Body of pancreas (tissue), 4 donors: Measurements from ENCODE around the gene PNPLA7. TPM values are rescaled to one million over a fixed set of nuclear protein-coding genes. Genes with fewer than 3 reads are reported as not detected.
A peak's percentile ranks its signal among the peaks of the same experiment; 100 is the strongest.
"Not testable (repeated sequence)": the region's sequence is repeated elsewhere in the genome, so short reads cannot be mapped to it uniquely, and the experiment has no call there.

Experiments
- ATAC-seq: fragments of 150-250 bp; one replicate; pipeline ENCODE4 v1.9.1; 2016
- DNase-seq, 4 donors: peaks; one replicate each; pipeline ENCODE4 v3.0.0-alpha.2; 2019
- H3K27ac ChIP-seq, 4 donors: fragments of 200-600 bp; sonication (generic); 1 replicate in 3 of 4; 2 replicates in 1 of 4; pipeline versions ENCODE4 v1.5.1 to v1.6.1; 2016 to 2019; ENCODE audit warnings: mild to moderate bottlenecking in 1 of 4, mixed read lengths in 1 of 4, moderate library complexity in 1 of 4
- H3K27me3 ChIP-seq, 2 donors: fragments of 200-600 bp; sonication (generic); one replicate each; pipeline ENCODE4 v1.6.0; 2016; ENCODE audit warnings: mild to moderate bottlenecking in 1 of 2
- H3K36me3 ChIP-seq, 2 donors: fragments of 200-600 bp; sonication (generic); replicated peaks in 1 of 2; 2 replicates each; pipeline ENCODE4 v1.5.1; 2016; ENCODE audit warnings: low read depth in 2 of 2; ENCODE audit not compliant: insufficient read depth in 1 of 2
- H3K4me1 ChIP-seq: fragments of 200-600 bp; sonication (generic); one replicate; pipeline ENCODE4 v1.6.0; 2016
- H3K4me3 ChIP-seq, 2 donors: fragments of 200-600 bp; sonication (generic); 1 replicate in 1 of 2; 2 replicates in 1 of 2; pipeline ENCODE4 v1.5.1; 2016 to 2019
- H3K9me3 ChIP-seq, 3 donors: fragments of 200-600 bp; sonication (generic); 1 replicate in 2 of 3; 2 replicates in 1 of 3; pipeline ENCODE4 v1.5.1; 2016
- POLR2A ChIP-seq, 3 donors: fragments of 450-650 bp; IDR thresholded peaks; one replicate each; pipeline ENCODE4 v1.6.1; 2016; ENCODE audit warnings: antibody characterized with exemption in 3 of 3, mild to moderate bottlenecking in 2 of 3
- WGBS, 2 donors: methylation state at CpG; one replicate each; pipeline ENCODE4 v1.1.5; 2017; 5-methylcytosine and 5-hydroxymethylcytosine counted together
- intact Hi-C: fragments of 100-400 bp; cut with DNase I; formaldehyde crosslinking; loops from one replicate; pipeline ENCODE4 v1.15.1; 2023
- total RNA-seq, 2 donors: library from RNA; depleted of rRNA; stranded (reverse); fragments of >200 nt; gene quantifications; one replicate each; pipeline ENCODE4 v1.1.0, GENCODE V29; 2016
- TF ChIP-seq, protein P1 (sequence below), 7 experiments: fragments of 450-650 bp in 4 of 7; fragments of 200-600 bp in 3 of 7; sonication (generic) in 3 of 7; IDR thresholded peaks; one replicate each; pipeline ENCODE4 v1.5.1; 2016 to 2019; ENCODE audit warnings: antibody characterized with exemption in 7 of 7

Gene PNPLA7
- total RNA-seq, 2 donors from 2014 or later, result 16.1 to 27.7 TPM

DNA sequence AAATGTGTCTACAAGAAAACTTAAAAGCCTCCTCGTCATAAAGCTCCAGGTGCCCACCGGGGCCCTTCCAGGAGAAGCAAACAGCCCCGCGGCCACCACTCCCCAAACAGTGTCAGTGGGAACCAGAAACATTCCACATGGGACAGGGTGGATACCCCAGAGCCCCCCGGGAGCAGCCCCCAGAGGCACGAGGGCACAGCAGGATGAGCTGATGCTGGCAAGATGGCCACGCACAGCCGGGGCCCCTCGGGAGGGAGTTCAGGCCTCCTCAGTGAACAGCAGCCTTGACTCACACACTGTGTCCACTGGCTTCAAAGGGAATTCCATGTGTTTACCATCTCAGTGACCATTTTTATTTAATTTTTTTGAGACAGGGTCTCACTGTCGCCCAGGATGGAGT lies 137.8 kb downstream of the PNPLA7 start:
- Histone ChIP-seq H3K36me3 (no peaks in the 10 kb centered on the region), H3K27ac (peak overlapping the region in 3 of 4 donors; percentile 66 to 93 (median 91)), H3K4me3 (no peak overlapping the region), H3K4me1 (peaks cover 20% of the 10 kb centered on the region), H3K9me3 (no peaks in the 10 kb centered on the region), H3K27me3 (no peaks in the 10 kb centered on the region)
- WGBS, 2 donors, result 75 to 82% methylated on average over 7 to 10 of the region's 10 CpGs
- intact Hi-C loops, result loop anchor here (10.0 kb wide), 1 partner anchor 98 kb away; no protein-coding TSS in a partner anchor
- TF ChIP-seq POLR2A (IDR thresholded peaks at IDR 0.05), result no peak
- TF ChIP-seq, protein P1, sequence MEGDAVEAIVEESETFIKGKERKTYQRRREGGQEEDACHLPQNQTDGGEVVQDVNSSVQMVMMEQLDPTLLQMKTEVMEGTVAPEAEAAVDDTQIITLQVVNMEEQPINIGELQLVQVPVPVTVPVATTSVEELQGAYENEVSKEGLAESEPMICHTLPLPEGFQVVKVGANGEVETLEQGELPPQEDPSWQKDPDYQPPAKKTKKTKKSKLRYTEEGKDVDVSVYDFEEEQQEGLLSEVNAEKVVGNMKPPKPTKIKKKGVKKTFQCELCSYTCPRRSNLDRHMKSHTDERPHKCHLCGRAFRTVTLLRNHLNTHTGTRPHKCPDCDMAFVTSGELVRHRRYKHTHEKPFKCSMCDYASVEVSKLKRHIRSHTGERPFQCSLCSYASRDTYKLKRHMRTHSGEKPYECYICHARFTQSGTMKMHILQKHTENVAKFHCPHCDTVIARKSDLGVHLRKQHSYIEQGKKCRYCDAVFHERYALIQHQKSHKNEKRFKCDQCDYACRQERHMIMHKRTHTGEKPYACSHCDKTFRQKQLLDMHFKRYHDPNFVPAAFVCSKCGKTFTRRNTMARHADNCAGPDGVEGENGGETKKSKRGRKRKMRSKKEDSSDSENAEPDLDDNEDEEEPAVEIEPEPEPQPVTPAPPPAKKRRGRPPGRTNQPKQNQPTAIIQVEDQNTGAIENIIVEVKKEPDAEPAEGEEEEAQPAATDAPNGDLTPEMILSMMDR (IDR thresholded peaks at IDR 0.05), result no peak
- no peak for DNase-seq
- ATAC-seq, result no peak

GRCh38 chr9:137411645-137412380 lies 138.4 kb downstream of the PNPLA7 start:
- H3K4me3 ChIP-seq, result no peak overlapping the region
- intact Hi-C loops, result loop anchor here (10.0 kb wide), 1 partner anchor 97 kb away; no protein-coding TSS in a partner anchor
- TF ChIP-seq, protein P1 (IDR thresholded peaks at IDR 0.05), result no peak
- peak in 1 of 3 donors; percentile 19 for TF ChIP-seq POLR2A (IDR thresholded peaks at IDR 0.05)
- peaks cover 26% of the 10 kb centered on the region for H3K4me1 ChIP-seq
- DNase-seq (peak; percentile 76 to 88 (median 84)), ATAC-seq (peak; percentile 70)
- peak overlapping the region; percentile 45 to 93 (median 78) for H3K27ac ChIP-seq
- no peaks in the 10 kb centered on the region for H3K27me3 ChIP-seq
- WGBS, 2 donors, result 59 to 61% methylated on average over 24 to 29 of the region's 30 CpGs
- H3K9me3 ChIP-seq, result no peaks in the 10 kb centered on the region
- H3K36me3 ChIP-seq, result no peaks in the 10 kb centered on the region

DNA sequence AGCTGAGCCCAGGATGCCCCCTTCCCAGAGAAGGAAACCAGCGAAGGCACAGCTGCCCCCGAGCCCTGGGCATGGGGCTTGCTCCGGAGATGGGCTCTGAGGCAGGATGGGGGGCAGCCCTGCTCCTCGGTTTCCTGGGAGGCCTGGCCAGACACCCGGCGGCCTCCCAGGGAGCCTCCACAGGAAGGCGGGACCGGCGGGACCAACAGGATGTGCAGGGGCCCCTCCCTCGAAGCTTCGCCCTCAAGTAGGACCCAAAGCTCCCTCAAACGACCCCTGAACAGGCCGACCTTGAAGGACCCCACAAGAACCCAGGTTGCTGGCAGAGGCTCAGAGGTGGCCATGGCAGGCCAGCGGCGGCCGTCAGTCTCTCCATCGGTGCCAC lies 138.9 kb downstream of the PNPLA7 start:
- intact Hi-C loops, result loop anchor here (10.0 kb wide), 1 partner anchor 96 kb away; no protein-coding TSS in a partner anchor
- WGBS, 2 donors, result 65 to 76% methylated on average over 3 to 14 of the region's 17 CpGs
- H3K4me3 ChIP-seq, result no peak overlapping the region
- no peaks in the 10 kb centered on the region for H3K9me3 ChIP-seq
- H3K27ac ChIP-seq, result peak overlapping the region; percentile 47 to 93 (median 78)
- TF ChIP-seq, protein P1 (IDR thresholded peaks at IDR 0.05), result no peak
- no peak for TF ChIP-seq POLR2A (IDR thresholded peaks at IDR 0.05)
- peaks cover 32% of the 10 kb centered on the region for H3K4me1 ChIP-seq
- ATAC-seq, result peak; percentile 5
- no peak for DNase-seq
- no peaks in the 10 kb centered on the region for H3K36me3 ChIP-seq
- H3K27me3 ChIP-seq, result no peaks in the 10 kb centered on the region

- Histone ChIP-seq H3K9me3 (no peaks in the 10 kb centered on the region), H3K4me3 (no peak overlapping the region), H3K4me1 (peaks cover 32% of the 10 kb centered on the region), H3K27ac (peak overlapping the region; percentile 47 to 93 (median 78)), H3K36me3 (no peaks in the 10 kb centered on the region), H3K27me3 (no peaks in the 10 kb centered on the region)
- DNase-seq, result no peak
- ATAC-seq, result no peak
- 82% methylated on average over 15 of the region's 15 CpGs; no CpG with 5 or more reads in 1 of the 2 donors for WGBS, 2 donors
- TF ChIP-seq POLR2A (IDR thresholded peaks at IDR 0.05), result peak in 1 of 3 donors; percentile 23
- TF ChIP-seq, protein P1 (IDR thresholded peaks at IDR 0.05), result no peak
- intact Hi-C loops, result loop anchor here (10.0 kb wide), 1 partner anchor 96 kb away; no protein-coding TSS in a partner anchor
Observed at GRCh38 chr9:137410891-137411249, 139.3 kb downstream of the PNPLA7 start.

DNA sequence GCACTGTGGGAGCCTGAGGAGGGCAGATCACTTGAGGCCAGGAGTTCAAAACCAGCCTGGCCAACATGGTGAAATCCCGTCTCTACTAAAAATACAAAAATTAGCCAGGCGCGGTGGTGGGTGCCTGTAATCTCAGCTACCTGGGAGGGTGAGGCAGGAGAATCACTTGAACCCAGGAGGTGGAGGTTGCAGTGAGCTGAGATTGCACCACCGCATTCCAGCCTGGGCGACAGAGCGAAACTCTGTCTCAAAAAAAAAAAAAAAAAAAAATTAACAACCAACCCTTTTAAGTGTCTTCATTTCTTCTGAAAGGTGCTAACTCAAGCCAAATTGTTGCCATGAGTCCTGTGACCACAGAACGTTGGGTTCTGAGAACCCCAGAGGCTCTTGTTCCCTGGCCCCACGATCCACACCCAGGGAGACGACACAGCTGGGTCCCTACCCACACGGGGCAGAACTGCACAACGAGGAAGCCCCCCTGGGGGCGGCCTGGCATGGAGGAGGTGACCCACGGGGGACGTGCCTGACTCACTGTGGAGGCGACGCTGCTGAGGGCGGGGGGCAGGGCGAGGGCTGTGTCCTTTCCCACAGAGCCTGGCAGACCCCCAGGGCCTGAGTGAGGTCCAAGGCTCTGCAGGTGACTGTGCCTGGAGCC lies 139.8 kb downstream of the PNPLA7 start:
- intact Hi-C loops, result loop anchor here (10.0 kb wide), 1 partner anchor 96 kb away; no protein-coding TSS in a partner anchor
- WGBS, 2 donors, result 53 to 57% methylated on average over 12 to 18 of the region's 18 CpGs
- H3K4me1 ChIP-seq, result peaks cover 32% of the 10 kb centered on the region
- H3K27ac ChIP-seq, result peak overlapping the region; percentile 47 to 93 (median 78)
- H3K27me3 ChIP-seq, H3K4me3 ChIP-seq, H3K9me3 ChIP-seq, H3K36me3 ChIP-seq: not testable (repeated sequence)
- ATAC-seq, result peak; percentile 22
- DNase-seq, result peak in 3 of 4 donors; percentile 39 to 50 (median 45)
